ENCODE results near the gene IL12RB2.

Gene IL12RB2

GRCh38 chr1:67390041-67390887 lies 82.6 kb downstream of the IL12RB2 start:
- CTCF ChIA-PET, result interaction anchor here (2.0 kb wide), 1 partner anchor 110 kb away, joined by 6 read pairs; no protein-coding TSS in a partner anchor
- Histone ChIP-seq H3K4me1 (ENCODE audit: control insufficient read depth, insufficient read depth, low read length) (peaks cover 12% of the 10 kb centered on the region), H3K4me3 (ENCODE audit: low read depth, low read length) (no peak overlapping the region), H3K9me3 (ENCODE audit: control insufficient read depth, insufficient read depth, low read depth, low read length) (no peaks in the 10 kb centered on the region), H3K36me3 (ENCODE audit: control insufficient read depth in 2 of 2, insufficient read depth in 1 of 2, low read length in 2 of 2) (peaks cover 0 to 28% of the 10 kb centered on the region in 2 experiments; a peak in 2 of 3 replicates), H3K27ac (ENCODE audit: extremely low read depth, low read depth, low read length) (no peak overlapping the region)
- POLR2A ChIA-PET, result no interaction called here
- no peak for TF ChIP-seq ZNF785 (tag by site-specific recombination; IDR thresholded peaks at IDR 0.05)
- TF ChIP-seq ZBTB49 (tag by site-specific recombination; IDR thresholded peaks at IDR 0.05; ENCODE audit: low read depth), result no peak
- peak; percentile 71 for TF ChIP-seq PRDM1 (tag by site-specific recombination; IDR thresholded peaks at IDR 0.05)
- TF ChIP-seq ZNF366 (tag by site-specific recombination; conservative IDR thresholded peaks at IDR 0.05), result 0 out of 2 replicates have a peak, but pooled peaks have one; percentile 14

GRCh38 chr1:67393240-67393639 lies 85.6 kb downstream of the IL12RB2 start:
- peaks cover 0 to 53% of the 10 kb centered on the region in 2 experiments; a peak in 2 of 3 replicates for H3K36me3 ChIP-seq (ENCODE audit: control insufficient read depth in 2 of 2, insufficient read depth in 1 of 2, low read length in 2 of 2)
- ChIA-PET POLR2A (no interaction called here), CTCF (interaction anchor here (0.7 to 1.7 kb wide), 2 partner anchors 24 to 97 kb away, joined by 4 to 5 read pairs; no protein-coding TSS in a partner anchor)
- no peak overlapping the region for H3K4me3 ChIP-seq (ENCODE audit: low read depth, low read length)
- H3K4me1 ChIP-seq (ENCODE audit: control insufficient read depth, insufficient read depth, low read length), result peaks cover 12% of the 10 kb centered on the region
- H3K27ac ChIP-seq (ENCODE audit: extremely low read depth, low read depth, low read length), result peak overlapping the region; percentile 4; the same call in 1 of the 2 replicates
- no peaks in the 10 kb centered on the region for H3K9me3 ChIP-seq (ENCODE audit: control insufficient read depth, insufficient read depth, low read depth, low read length)
- no peak for TF ChIP-seq ZNF645 (tag by site-specific recombination; IDR thresholded peaks at IDR 0.05)
- TF ChIP-seq ZNF16 (tag by site-specific recombination; IDR thresholded peaks at IDR 0.05; ENCODE audit: low read depth), result no peak
- no peak for TF ChIP-seq SALL2 (tag by site-specific recombination; IDR thresholded peaks at IDR 0.05; ENCODE audit: borderline replicate concordance)
- no peak for TF ChIP-seq ZSCAN16 (tag by site-specific recombination; IDR thresholded peaks at IDR 0.05)
- no peak for TF ChIP-seq ZNF280D (tag by site-specific recombination; IDR thresholded peaks at IDR 0.05)
- TF ChIP-seq ZNF23 (tag by site-specific recombination; IDR thresholded peaks at IDR 0.05; ENCODE audit: borderline replicate concordance), result no peak
- TF ChIP-seq GLIS1 (tag by site-specific recombination; IDR thresholded peaks at IDR 0.05), result peak; percentile 49
- TF ChIP-seq ZNF610 (tag by site-specific recombination; IDR thresholded peaks at IDR 0.05; ENCODE audit: borderline replicate concordance), result no peak
- TF ChIP-seq ZNF830 (tag by site-specific recombination; IDR thresholded peaks at IDR 0.05; ENCODE audit: low read depth), result no peak
- no peak for TF ChIP-seq MEIS1 (CRISPR knock-in tag; IDR thresholded peaks at IDR 0.05; ENCODE audit: borderline replicate concordance)
- TF ChIP-seq ZBTB6 (tag by site-specific recombination; IDR thresholded peaks at IDR 0.05), result no peak
- TF ChIP-seq ZNF157 (tag by site-specific recombination; IDR thresholded peaks at IDR 0.05), result no peak
- peak; percentile 23; the same call in 1 of the 2 replicates for TF ChIP-seq OSR2 (tag by site-specific recombination; IDR thresholded peaks at IDR 0.05)
- TF ChIP-seq FEZF1 (tag by site-specific recombination; IDR thresholded peaks at IDR 0.05), result peak; percentile 99
- TF ChIP-seq ZIC2 (tag by site-specific recombination; IDR thresholded peaks at IDR 0.05), result peak; percentile 89
- TF ChIP-seq ZNF600 (tag by site-specific recombination; IDR thresholded peaks at IDR 0.05), result 0 out of 2 replicates have a peak, but pooled peaks have one; percentile 58
- TF ChIP-seq ZNF639 (tag by site-specific recombination; IDR thresholded peaks at IDR 0.05), result no peak
- TF ChIP-seq MZF1 (tag by site-specific recombination; IDR thresholded peaks at IDR 0.05; ENCODE audit: borderline replicate concordance), result 0 out of 2 replicates have a peak, but pooled peaks have one; percentile 22
- no peak for TF ChIP-seq ZSCAN30 (tag by site-specific recombination; IDR thresholded peaks at IDR 0.05)
- TF ChIP-seq ZNF580 (tag by site-specific recombination; IDR thresholded peaks at IDR 0.05), result no peak

Measured in HEK293 (cell line).